ENCODE results near the gene GNAI1. TPM values are rescaled to one million over a fixed set of nuclear protein-coding genes. Genes with fewer than 3 reads are reported as not detected.

Gene GNAI1
- total RNA-seq, 2 donors from 2014 or later = 11.1 to 30.9 TPM

DNA sequence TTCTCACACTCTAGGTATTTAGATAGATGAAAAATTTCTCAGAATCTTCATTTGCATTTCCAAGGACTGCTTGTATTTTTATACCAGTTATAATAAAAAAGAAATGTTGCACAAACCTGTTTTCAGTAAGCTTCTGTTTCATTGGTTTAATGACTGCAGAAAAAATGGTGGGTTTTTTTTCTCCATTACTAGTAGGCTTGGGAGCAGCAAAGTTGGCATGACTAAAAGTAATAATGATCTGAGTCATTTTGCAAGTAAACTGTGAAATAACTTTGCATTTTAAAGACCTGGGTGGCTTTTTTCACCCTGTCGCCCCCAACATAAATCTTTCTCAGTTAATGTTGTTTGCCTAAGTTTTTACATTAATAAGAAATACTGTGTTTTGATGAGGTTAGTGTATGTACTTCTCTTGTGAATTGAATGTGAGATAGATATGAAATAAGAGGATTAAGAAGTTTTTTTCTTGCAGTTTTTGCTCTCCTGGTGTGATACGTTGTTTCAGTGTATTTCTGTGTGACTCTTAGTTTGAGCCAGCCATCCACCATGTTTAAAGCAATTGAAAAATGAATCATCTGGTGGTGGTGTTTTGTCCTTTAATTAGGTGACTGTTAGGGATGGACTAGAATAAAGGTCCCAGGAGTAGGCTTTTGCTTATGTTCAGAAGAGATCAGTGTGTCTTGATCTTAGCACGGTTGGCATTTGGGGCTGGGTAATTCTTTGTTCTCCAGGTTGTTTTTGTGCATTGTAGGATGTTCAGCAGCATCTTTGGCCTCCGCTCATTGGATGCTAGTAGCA lies 1.8 kb downstream of the GNAI1 start:
- no peak for ATAC-seq (ENCODE audit: insufficient number of reproducible peaks, low FRiP score, low read depth)

DNA sequence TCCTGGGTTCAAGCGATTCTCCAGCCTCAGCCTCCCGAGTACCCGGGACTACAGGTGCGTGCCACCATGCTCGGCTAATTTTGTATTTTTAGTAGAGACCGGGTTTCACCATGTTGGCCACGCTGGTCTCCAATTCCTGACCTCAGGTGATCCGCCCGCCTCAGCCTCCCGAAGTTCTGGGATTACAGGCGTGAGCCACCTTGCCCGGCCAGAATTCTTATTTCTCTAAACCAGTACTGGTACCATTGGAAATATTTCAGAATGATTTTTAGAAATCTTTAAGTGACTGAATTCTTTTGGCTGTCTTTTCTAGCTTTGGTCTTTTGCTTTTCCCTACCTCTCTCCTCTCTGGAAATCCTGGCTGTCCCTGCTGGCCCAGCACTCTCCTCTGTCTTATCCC lies 2.8 kb downstream of the GNAI1 start:
- no peaks in the 10 kb centered on the region for H3K27me3 ChIP-seq (replicated peaks; ENCODE audit: insufficient read depth)
- H3K36me3 ChIP-seq = no peaks in the 10 kb centered on the region
- H3K4me3 ChIP-seq = no peak overlapping the region
- H3K4me1 ChIP-seq (ENCODE audit: control insufficient read depth in 1 of 2, low read depth in 2 of 2) = peaks cover 8 to 28% of the 10 kb centered on the region in 2 donors
- H3K9me3 ChIP-seq = no peaks in the 10 kb centered on the region
- no peak overlapping the region for H3K27ac ChIP-seq
- ATAC-seq (ENCODE audit: insufficient number of reproducible peaks, low FRiP score, low read depth) = no peak
- DNase-seq (ENCODE audit: low spot score) = no peak
- no peak for TF ChIP-seq CTCF (IDR thresholded peaks at IDR 0.05)

More for the DNA sequence above, 1.8 kb downstream of the GNAI1 start:
- peak overlapping the region; percentile 98 for H3K4me3 ChIP-seq
- no peaks in the 10 kb centered on the region for H3K9me3 ChIP-seq
- no peak for TF ChIP-seq CTCF (IDR thresholded peaks at IDR 0.05)
- DNase-seq (ENCODE audit: low spot score) = no peak
- no peak overlapping the region for H3K27ac ChIP-seq
- peaks cover 8 to 28% of the 10 kb centered on the region in 2 donors for H3K4me1 ChIP-seq (ENCODE audit: control insufficient read depth in 1 of 2, low read depth in 2 of 2)
- H3K36me3 ChIP-seq = no peaks in the 10 kb centered on the region
- no peaks in the 10 kb centered on the region for H3K27me3 ChIP-seq (replicated peaks; ENCODE audit: insufficient read depth)

DNA sequence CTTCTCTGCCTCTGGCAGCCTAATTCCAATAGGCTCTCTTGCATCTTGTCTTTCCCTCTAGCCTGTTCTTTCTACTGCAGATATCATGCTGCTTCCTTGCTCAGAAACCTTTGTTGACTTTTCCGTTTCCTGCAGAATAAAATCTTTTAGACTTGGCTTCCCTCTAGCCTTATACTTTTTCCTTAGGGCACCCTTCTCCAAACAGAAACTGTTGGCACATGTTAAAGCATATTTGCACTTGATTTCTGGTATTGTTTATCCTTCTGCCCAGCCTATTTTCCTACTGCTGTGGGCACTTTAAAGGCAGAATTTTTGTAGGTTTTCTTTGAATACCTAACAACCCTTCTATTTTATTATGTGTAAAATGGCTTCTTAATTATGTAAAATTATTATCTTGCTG lies 4.6 kb downstream of the GNAI1 start:
- no peak overlapping the region for H3K27ac ChIP-seq
- H3K4me3 ChIP-seq = no peak overlapping the region
- no peaks in the 10 kb centered on the region for H3K27me3 ChIP-seq (replicated peaks; ENCODE audit: insufficient read depth)
- peaks cover 8 to 36% of the 10 kb centered on the region in 2 donors for H3K4me1 ChIP-seq (ENCODE audit: control insufficient read depth in 1 of 2, low read depth in 2 of 2)
- H3K9me3 ChIP-seq = no peaks in the 10 kb centered on the region
- TF ChIP-seq CTCF (IDR thresholded peaks at IDR 0.05) = no peak
- H3K36me3 ChIP-seq = no peaks in the 10 kb centered on the region
- no peak for DNase-seq (ENCODE audit: low spot score)
- ATAC-seq (ENCODE audit: insufficient number of reproducible peaks, low FRiP score, low read depth) = no peak

- TF ChIP-seq CTCF (IDR thresholded peaks at IDR 0.05) = no peak
- no peak overlapping the region for H3K27ac ChIP-seq
- H3K36me3 ChIP-seq = no peaks in the 10 kb centered on the region
- H3K4me3 ChIP-seq = no peak overlapping the region
- DNase-seq (ENCODE audit: low spot score) = no peak
- H3K9me3 ChIP-seq = no peaks in the 10 kb centered on the region
- H3K27me3 ChIP-seq (replicated peaks; ENCODE audit: insufficient read depth) = no peaks in the 10 kb centered on the region
- no peak for ATAC-seq (ENCODE audit: insufficient number of reproducible peaks, low FRiP score, low read depth)
- peaks cover 8 to 39% of the 10 kb centered on the region in 2 donors for H3K4me1 ChIP-seq (ENCODE audit: control insufficient read depth in 1 of 2, low read depth in 2 of 2)
These were observed 5.8 kb downstream of the GNAI1 start for GRCh38 chr7:80140388-80140787.

DNA sequence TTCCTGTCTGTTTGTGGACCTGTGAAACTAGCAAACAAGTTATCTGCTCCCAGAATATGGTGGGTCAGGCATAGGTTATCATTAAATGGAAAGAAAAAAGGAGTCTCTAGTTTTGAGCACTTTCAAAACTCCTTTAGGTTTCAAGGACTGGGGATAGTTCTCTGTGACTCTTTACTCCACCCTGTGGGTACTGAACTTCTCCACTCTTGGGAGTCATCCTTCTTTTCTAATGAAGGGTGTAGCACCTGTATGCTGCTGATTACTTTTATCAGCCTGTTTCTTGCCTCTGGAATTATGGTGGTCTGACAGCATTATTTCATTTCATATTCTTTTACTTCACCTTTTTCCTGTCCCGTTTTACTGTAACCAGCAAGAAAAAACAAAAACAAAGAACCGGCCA lies 6.7 kb downstream of the GNAI1 start:
- no peak for DNase-seq (ENCODE audit: low spot score)
- Histone ChIP-seq H3K4me1 (ENCODE audit: control insufficient read depth in 1 of 2, low read depth in 2 of 2) (peaks cover 11 to 42% of the 10 kb centered on the region in 2 donors), H3K36me3 (no peaks in the 10 kb centered on the region), H3K27me3 (replicated peaks; ENCODE audit: insufficient read depth) (no peaks in the 10 kb centered on the region), H3K4me3 (no peak overlapping the region), H3K9me3 (no peaks in the 10 kb centered on the region), H3K27ac (no peak overlapping the region)
- ATAC-seq (ENCODE audit: insufficient number of reproducible peaks, low FRiP score, low read depth) = no peak
- TF ChIP-seq CTCF (IDR thresholded peaks at IDR 0.05) = no peak
